Dermis blood vessel endothelial cell (primary cell): ENCODE data around the gene XRCC1. TPM values are rescaled to one million over a fixed set of nuclear protein-coding genes. Genes with fewer than 3 reads are reported as not detected.
"Not testable (repeated sequence)": the region's sequence is repeated elsewhere in the genome, so short reads cannot be mapped to it uniquely, and the experiment has no call there.

ENCODE experiments used
- DNase-seq: peaks from one replicate; pipeline ENCODE4 v3.0.0; 2010
- total RNA-seq: library from RNA; depleted of rRNA; stranded (reverse); fragments of >200 nt; gene quantifications from 2 replicates; pipeline ENCODE4 v1.2.3, GENCODE V29; 2014

The XRCC1 gene, protein sequence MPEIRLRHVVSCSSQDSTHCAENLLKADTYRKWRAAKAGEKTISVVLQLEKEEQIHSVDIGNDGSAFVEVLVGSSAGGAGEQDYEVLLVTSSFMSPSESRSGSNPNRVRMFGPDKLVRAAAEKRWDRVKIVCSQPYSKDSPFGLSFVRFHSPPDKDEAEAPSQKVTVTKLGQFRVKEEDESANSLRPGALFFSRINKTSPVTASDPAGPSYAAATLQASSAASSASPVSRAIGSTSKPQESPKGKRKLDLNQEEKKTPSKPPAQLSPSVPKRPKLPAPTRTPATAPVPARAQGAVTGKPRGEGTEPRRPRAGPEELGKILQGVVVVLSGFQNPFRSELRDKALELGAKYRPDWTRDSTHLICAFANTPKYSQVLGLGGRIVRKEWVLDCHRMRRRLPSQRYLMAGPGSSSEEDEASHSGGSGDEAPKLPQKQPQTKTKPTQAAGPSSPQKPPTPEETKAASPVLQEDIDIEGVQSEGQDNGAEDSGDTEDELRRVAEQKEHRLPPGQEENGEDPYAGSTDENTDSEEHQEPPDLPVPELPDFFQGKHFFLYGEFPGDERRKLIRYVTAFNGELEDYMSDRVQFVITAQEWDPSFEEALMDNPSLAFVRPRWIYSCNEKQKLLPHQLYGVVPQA
- total RNA-seq = 16.8 and 18.6 TPM in 2 replicates

DNA sequence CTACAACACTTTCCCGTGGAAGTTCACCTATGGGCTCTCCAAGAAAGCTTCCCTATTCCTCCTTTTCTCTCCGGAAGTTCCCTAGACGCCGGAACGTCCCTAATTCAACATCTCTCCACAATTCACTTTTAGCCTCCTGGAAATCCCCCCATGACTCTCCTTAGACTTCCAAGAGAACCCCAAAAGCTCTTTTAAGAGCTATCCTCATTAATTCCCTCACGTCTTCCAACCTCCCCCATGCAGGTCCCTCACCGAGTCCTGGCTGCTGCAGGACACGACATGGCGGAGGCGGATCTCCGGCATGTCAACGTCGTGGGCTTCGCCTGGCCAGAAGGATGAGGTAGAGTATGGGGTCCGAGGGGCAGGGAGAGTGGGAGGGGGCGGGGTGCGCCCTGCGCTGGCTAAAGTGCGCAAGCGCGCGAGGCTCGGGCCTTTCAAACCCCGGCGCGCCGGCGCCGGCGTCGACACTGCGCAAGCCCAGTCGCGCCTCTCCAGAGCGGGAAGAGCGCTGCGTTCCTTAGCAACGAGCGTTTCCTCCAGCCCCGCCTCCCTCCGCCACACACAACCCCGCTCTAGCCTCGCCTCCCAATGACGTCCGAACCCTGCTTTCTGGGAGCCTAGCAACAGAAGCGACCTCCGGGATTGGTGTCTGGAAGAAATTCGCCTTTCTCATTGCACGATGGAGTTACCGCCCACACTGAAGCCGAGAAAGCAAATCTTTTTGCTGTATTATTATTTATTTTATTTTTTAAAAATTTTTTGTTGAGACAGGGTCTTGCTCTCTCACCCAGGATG lies at the start of gene XRCC1, which contains the start of gene PINLYP:
Gene XRCC1, minus strand, starts transcription at position 372 of the 795 bp plus-strand sequence. Its CDS starts 69 bp downstream, at position 303.
Gene PINLYP, plus strand, starts transcription at position 646 of the 795 bp plus-strand sequence. CDS start 1,391 bp downstream, outside the sequence.
- DNase-seq = peak; percentile 100

DNA sequence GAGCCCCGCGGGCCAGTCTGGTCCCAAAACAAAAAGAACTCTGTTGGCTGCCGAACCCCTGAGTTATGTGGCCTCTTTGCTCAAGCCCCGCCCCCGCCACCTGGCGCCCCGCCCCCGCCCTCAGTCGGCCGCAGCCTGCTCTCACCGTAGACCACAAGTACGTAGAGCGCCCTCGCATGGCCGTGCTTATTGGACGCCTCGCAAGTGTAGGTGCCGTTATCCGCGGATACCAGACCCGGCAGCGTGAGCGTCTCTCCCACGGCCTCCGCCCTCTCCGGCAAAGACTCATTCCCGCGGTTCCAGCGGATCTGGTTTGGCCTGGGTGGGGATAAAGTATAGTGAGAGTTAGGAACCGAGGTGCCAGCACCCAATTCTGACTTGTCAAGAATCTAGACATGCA lies 49.6 kb upstream of the XRCC1 start:
- DNase-seq = peak; percentile 28

DNA sequence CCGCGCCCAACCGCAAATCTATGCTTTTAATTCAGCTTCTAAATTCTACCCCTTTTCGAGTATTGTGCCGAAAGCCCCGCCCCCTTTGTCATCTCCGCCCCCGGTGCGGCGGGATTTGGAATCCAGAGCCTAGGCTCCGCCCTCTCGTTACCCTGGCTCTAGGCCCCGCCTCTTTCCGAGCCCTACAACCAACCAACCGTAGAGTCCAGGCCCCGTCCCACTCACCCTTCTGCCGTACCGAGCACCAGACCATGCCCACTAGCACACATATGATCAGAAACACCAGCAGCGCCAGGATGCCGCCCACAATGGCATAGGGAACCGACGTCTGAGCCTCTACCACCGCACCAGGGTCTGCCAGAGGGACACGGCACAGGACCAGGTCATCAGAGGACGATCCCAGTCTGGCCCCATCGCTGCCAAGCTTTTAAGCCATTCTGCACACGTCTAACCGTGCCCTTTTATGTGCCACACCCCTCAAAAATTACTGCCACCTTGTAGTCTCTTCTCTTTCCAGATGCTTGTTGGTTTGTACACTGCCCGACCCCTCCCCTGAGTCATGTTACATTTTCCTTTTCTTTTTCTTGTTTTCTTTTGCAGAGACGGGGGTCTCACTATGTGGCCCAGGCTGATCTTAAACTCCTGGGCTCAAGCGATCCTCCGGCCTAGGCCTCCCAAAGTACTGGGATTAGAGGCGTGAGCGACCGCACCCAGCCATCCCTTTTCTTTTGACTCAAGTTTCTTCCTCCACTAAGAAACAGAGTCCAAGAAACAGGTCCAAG lies 48.8 kb upstream of the XRCC1 start:
- no peak for DNase-seq

DNA sequence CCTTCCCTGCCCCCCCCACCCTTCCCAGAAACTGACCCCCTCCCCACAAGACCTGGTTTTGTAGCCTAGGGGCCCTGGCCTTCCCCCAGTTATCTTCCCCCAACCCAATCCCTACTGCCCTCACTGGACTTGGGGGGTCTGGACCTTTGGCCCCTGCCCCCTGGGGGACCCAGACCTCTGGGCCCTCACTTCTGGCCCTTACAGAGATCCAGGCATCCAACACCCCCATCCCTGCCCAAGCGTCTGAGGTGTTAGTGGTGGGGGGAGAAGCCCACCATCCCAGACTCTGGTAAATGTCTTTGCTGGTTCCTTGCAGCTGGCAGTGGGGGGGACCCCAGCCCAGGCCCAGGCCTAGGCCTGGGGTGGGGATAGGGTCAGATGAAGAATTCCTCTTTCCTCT lies 47.6 kb upstream of the XRCC1 start:
- DNase-seq = no peak

DNA sequence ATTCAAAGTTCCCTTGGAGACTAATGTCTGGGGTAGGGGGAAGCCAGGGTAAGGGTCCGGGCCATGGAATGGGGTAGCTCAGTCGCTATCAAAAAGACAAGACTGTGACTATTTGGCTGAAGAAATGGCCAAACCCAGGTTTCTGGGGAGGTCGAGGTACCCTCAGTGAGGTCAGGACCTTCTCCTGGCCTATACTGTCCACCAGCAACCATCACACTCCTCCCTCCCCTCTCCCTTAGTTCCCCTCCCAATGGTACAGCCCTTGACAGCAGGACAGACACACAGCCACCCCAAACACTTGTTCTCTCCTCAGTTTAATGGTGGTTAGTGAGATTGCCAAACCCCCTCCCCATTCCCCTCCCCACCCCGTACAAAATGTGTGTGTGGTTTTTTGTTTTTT lies 46.7 kb upstream of the XRCC1 start:
- DNase-seq = no peak

DNA sequence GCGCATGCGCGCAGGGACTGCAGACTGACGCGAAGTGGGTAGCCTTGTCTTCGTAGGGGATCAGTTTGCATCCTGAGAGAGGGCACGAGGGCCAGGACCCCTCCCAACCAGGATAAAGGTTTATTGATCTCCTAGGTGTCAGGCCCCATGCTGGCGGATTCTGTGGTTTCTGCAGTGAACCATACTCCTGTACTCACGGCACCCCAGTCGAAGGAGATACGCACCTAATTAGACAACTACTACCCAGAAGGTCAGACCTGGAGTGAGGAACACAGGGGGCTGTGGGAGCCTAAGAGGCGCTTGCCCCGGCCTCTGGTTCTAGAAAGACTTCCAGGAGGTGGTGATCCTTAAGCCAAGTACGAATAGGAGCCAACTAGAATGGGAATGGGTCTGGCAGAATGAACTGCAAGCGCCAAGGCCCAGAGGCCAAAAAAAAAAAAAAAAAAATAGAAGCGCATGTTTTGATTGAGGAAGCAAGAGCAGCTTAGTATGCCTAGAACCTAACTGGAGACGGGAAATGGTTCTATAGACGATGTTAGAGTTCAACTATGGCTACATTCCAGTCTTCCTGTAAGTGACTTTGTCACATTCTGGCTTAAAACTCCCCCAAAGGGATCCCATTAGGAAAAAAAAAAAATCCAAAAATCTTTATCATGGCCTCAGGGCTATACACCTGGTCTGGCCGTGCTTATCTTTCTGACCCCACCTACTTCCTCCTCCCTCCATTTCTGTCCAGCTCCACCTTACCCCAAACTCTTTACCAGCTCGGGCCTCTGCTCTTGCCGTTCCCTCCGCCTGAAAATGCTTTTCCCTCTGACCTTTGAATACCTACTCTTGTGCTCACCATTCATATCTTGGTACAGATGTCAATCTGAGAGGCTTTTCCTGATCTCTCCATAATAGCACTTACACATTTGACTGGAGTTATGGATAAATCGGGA lies 45.0 kb upstream of the XRCC1 start:
- DNase-seq = no peak

DNA sequence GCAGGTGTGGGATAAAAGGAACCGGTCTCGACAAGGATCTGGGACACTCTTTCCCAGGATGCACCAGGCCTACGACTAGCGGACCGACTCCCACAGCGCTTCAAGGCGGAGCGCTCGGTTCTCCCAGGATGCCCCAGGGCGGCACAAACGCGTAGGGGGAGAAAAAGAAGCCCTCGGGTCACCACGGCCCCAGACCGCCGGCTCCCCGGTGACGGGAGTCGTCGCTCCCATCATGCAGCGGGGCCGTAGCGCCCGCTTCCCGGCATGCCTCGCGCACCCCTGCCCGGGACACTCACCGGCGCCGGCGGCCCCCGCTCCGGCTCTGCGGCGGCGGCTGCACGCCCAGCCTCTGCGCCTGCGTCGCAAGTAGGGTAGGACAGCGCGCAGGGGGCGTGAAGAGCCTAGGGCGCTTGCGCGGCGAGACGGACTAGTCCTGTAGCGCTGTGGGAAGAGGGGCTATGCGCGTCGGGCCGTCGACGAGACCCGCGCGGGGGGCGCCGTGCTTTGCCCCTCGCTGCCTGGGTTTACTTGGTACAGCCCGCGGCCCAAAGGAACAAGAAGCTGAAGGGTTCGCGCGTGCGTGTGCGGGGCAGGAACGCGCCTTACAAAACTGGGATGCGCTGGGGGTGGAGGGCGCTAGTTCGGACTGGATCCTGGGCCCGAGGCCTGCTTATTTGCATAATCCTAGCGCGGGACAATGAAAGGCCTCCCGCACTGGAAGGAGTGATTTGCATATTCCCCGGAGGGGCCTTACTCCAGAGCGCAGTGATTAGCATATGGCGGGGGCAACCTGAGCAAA lies 44.1 kb upstream of the XRCC1 start, which contains the start of gene ZNF428:
Gene ZNF428, minus strand, starts transcription at position 368 of the 799 bp plus-strand sequence. CDS start 5,325 bp downstream, outside the sequence.
- peak; percentile 94 for DNase-seq

DNA sequence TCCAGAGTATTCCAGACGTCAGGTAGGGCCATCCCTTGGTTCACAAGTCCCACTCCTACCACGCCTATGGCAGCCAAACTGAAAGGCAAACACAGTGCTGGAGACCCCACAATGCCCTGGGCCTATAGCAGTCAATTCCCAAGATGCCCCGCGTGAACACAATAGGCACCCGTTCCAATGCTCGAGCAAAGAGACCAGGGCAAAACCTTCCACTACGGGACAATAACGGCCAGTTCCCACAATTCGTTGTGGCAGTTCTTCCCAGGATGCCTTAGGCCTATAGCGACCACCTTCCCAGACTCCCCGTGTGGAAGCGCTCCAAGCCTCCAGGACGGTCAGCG lies 43.6 kb upstream of the XRCC1 start:
- peak; percentile 64 for DNase-seq

DNA sequence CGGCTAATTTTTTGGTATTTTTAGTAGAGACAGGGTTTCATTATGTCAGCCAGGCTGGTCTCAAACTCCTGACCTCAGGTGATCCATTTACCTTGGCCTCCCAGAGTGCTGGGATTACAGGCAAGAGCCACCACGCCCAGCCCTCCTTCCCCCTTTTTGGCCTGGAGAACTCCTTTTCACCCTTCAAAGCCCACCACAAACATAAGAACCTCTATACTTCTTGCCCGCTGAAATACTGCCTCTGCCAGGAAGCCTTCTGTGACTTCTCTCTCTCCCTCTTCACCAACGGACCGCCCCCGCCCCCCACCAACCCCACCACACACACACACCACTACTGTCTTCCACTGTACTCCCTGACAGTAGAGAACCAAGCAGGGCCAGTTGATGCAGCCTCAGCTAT lies 41.6 kb upstream of the XRCC1 start:
- no peak for DNase-seq

DNA sequence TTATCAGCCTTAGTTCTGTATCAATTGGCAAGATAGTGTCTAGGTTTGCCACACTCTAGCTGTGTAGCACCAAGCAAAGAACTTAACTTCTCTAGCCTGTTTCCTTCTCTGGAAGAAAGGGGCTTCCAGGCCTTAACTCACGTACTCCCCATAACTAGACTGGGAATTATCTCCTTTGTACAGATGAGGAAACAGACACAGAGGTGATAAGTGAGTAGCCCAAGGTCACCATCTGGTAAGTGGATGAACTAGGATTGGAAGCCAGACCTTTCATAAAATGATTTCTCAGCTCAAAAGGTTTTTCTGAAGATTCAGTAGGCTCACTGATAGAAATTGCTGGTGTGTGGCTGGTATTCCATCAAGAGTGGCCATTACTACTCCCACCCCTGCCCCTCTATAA lies 41.0 kb upstream of the XRCC1 start:
- DNase-seq = no peak

DNA sequence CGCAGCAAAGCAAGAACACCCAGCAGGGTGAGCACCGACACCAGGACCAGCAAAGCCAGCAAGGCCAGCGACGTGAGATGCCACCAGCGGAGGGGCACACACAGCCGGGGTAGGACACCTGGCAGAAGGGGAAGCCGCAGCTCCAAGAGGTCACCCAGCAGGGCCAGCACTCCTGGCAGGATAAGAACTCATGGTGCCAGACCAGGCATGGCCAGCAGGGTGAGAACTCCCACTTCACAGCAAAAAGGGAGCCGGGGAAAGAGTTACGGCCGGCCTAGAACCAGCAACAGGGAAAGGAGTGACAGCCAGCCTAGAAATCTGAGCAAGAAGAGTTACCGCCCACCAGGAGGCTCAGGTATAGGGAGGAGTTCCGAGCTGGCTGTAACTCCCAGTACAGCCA lies 37.0 kb upstream of the XRCC1 start:
- no peak for DNase-seq

DNA sequence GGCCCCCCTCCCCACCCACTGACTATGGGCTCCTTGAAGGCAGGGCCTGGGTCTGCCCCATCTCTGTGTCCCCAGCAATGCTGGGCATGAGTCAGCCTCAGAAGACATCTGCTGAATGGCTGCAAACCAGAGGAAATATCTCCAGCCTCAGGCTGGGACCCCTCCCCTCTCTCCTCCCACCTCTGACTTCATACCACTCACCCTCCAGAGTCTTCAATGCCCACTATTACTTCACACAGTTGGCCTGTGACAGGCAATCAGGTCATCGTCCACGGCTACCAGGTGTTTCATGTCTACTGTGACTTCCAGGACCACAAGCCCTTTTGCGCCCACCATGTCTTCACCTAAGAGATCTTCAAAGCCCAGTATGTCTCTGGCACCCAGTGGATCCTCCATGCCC lies 36.5 kb upstream of the XRCC1 start, which contains the start of gene SRRM5:
Gene SRRM5, plus strand, starts transcription at position 301 of the 400 bp plus-strand sequence. Its CDS starts 34 bp downstream, at position 335.
- DNase-seq = no peak

DNA sequence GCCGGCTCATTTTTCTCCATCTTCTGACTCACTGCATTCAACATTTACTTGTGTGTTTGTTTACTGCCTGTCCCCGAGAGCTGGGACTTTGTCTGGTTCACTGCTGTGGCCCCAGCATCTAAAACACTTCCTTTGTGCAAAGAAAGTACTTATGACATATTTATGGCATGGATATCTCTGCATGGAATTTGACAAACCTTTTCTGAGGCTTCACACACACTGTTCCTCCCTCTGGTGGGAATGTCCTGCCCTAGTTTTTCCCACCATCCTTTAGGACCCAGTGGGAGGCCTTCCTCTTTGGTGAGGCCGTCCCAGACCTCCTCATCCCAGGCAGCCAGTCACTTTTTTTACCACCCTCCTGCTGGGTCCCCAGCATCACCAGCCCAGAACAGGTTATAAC lies 35.2 kb upstream of the XRCC1 start:
- no peak for DNase-seq

DNA sequence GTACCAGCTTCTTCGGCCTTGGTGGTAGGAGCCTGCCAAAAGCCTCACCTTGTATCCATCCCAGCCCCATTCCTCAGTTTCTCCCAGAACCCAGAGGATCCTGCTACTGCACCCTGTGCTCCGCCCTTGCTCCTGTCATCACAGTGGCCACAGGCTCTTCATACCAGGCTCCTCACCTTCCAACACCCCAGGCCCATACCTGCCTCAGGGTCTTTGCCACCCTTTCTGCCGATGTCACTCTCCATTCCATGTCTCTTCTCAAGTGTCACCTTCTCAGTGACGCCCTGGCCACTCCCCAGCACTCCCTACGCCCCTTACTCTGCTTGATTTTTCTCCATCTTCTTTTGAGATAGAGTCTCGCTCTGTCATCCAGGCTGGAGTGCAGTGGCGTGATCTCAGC lies 34.5 kb upstream of the XRCC1 start:
- DNase-seq = no peak

DNA sequence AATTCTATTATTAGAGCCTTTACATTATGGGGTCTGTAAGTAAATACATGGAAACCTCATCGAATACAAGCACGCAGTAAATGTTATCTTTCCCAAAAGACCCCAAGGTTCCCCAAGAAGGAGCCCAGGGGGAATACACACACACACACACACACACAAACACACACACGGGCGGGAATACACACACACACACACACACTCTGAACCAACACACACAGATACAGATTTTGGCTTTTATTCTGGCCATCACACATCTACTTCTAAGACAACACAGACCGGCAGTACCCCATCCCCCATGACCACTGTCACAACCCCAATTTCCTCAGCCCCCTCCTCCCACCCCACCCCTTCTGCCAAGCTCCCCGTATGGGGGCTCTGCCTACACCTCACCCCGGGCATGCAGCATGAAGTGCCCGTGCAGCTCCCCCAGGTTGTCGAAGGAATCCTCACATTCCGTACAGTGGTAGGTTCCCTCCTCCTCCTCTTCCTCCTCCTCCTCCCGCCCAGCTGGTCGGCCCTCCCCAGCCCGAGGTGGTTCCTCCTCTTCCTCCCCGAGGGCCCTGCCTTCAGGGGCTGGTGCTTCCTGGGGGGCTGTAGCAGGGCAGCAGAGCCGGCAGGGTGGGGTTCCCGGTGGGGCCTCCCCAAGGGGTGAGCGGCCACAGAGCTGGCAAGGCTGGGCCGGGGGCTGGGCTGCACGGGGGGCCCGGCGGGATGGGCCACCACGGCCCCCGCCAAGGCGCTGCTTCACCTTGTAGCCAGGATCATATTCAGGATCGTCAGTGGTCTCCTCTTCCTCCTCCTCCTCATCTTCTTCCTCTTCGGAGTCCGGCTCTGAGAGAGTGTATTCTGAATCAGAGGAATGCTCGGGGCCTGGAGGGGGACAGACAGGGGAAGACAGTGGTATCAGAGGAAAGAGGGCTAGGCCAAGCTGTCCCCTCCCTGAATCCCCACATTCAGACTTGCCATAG lies 32.2 kb upstream of the XRCC1 start:
- no peak for DNase-seq

DNA sequence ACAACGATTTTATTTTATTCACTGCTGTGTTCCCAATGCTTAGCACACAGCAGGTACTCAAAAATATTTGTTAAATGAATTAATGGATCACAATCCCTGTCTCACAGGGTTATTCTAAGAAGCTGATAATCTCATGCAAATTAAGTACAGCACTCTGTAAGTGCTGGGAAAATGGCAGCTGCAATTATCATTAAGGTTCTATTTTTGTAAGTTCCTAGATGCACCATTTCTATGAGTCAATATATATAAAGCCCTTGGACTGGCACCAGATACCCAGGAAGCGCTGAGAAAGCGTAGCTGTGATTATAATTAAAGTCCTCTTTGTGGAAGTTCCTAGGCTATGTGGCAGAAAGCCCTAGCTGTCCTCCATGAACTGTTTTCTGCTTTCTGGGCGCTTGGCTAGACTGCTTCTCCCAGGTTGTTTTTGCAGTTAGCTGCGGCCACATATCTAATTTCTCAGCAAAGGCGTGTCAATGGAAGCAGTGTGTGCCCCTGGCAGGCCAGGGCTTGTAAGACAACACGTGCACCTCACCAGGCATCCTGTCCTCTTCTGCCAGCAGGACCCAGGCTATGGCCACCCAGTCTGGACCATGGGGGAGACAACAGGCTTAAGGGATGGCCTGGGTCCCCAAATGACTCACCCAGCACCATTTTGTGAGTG lies 31.4 kb upstream of the XRCC1 start:
- no peak for DNase-seq

DNA sequence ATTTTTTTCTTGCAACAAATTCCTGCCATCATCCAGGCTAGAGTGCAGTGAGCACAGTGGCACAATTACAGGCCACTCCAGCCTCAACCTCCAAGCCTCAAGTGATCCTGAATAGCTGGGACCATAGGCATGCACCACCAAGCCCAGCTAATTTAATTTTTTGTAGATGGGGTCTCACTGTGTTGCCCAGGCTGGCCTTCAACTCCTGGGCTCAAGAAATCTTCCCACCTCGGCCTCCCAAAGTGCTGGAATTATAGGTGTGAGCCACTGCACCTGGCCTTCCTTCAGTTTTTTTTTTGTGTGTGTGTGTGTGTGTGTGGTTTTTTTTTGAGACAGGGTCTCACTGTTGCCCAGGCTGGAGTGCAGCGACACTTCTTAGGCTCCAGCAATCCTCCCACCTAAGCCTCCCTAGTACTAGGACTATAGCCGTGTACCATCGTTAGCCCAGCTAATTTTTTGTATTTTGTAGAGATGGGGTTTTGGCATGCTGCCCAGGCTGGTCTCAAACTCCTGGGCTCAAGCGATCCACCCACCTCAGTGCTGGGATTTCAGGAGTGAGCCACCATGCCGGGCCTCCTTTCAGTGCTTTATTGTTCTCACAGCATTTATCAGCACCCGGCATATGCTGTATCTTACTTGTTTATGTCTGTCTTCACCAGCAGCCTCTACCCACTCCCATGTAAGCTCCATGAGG lies 30.7 kb upstream of the XRCC1 start:
- DNase-seq = no peak

DNA sequence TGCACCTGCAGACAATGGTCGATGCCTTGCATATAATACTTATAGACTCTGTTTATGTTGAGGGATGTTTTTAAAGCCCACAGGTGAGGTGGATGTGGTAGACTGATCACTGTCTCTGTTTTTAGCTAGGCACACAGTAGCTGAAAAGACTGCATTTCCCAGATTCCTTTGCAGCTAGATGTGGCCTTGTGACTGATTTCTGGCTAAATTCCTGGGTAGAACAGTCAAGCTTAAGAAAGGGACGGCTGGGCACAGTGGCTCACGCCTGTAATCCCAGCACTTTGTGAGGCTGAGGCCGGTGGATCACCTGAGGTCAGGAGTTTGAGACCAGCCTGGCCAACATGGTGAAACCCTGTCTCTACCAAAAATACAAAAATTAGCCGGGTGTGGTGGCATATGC lies 25.0 kb upstream of the XRCC1 start:
- DNase-seq = not testable (repeated sequence)
